Pancreas (tissue), 10 donors: ENCODE results near the gene GDPD5. TPM values are rescaled to one million over a fixed set of nuclear protein-coding genes. Genes with fewer than 3 reads are reported as not detected.

Source experiments
- ATAC-seq, 4 donors: fragments of 200-7000 bp; cut with Tn5 transposase; one replicate each; pipeline versions ENCODE4 v1.8.0 to v1.9.1; 2020; ENCODE audit warnings: mild to moderate bottlenecking in 4 of 4, moderate library complexity in 4 of 4
- DNase-seq, 6 donors: peaks; one replicate each; pipeline ENCODE4 v3.0.0-alpha.2; 2020
- FAIRE-seq: peaks from 2 replicates; lab custom pipeline; 2012; peaks lifted over from hg19 to GRCh38; lab: Jason Lieb, UNC
- H3K27ac ChIP-seq, 4 donors: fragments of 200-600 bp; sonication (generic); 1 replicate in 3 of 4; 2 replicates in 1 of 4; pipeline versions ENCODE4 v1.5.0 to v1.8.0; 2020
- H3K27me3 ChIP-seq, 4 donors: fragments of 200-600 bp; one replicate each; pipeline ENCODE4 v1.8.0; 2021
- H3K36me3 ChIP-seq, 3 donors: fragments of 200-600 bp; sonication (generic) in 1 of 3; one replicate each; pipeline versions ENCODE4 v1.5.0 to v1.8.0; 2020 to 2021
- H3K4me1 ChIP-seq, 3 donors: fragments of 200-600 bp; one replicate each; pipeline ENCODE4 v1.8.0; 2021
- H3K4me3 ChIP-seq, 4 donors: fragments of 200-600 bp; sonication (generic) in 2 of 4; one replicate each; pipeline versions ENCODE4 v1.5.0 to v1.8.0; 2020 to 2021
- H3K9me3 ChIP-seq, 4 donors: fragments of 200-600 bp; one replicate each; pipeline ENCODE4 v1.8.0; 2021
- WGBS, 2 donors: extraction: QIAGEN DNeasy Blood & Tissue Kit; methylation state at CpG; one replicate each; pipeline ENCODE4 v1.1.7; 2013; 5-methylcytosine and 5-hydroxymethylcytosine counted together
- intact Hi-C, 3 donors: fragments of 100-400 bp; cut with DNase I; formaldehyde crosslinking; loops; one replicate each; pipeline versions ENCODE4 v1.11.1 to v1.14.2; 2022
- polyA plus RNA-seq, 2 donors: library from polyadenylated mRNA; stranded (reverse); fragments of 200-250 nt; gene quantifications; one replicate each; pipeline ENCODE4 v1.2.3, GENCODE V29; 2013
- total RNA-seq, 6 donors: library from RNA; stranded (reverse); fragmentation: NEBNext Ultra II Directional in 4 of 6; extraction: Animal tissue kit (Norgen Biotek cat#: 25700) in 4 of 6; gene quantifications; one replicate each; pipeline versions ENCODE4 v1.2.1 to v1.2.4, GENCODE V29; 2021 to 2023
- TF ChIP-seq, protein P1 (sequence below), 4 donors: fragments of 200-600 bp; sonication (generic) in 3 of 4; IDR thresholded peaks; one replicate each; pipeline versions ENCODE4 v1.5.0 to v1.8.0; 2021; ENCODE audit warnings: antibody characterized with exemption in 4 of 4
- donor health status: healthy with polysubstance abuse.
- donor health status: DM: no; HTN: no; CAD: no; lungs with moderate emphysema.
- donor health status: DM: no; HTN: no; CAD: no.
- donor health status: control.
- donor health status: control.
- donor health status: Bipolar disorder and iron deficiency.
- donor health status: DM: yes; HTN: yes; CAD: no.
- donor health status: DM: no; HTN: no; CAD: no.
- donor health status: DM: no; HTN: no; CAD: no.
- donor health status: DM: yes; HTN: yes; CAD: no.

Gene GDPD5, protein sequence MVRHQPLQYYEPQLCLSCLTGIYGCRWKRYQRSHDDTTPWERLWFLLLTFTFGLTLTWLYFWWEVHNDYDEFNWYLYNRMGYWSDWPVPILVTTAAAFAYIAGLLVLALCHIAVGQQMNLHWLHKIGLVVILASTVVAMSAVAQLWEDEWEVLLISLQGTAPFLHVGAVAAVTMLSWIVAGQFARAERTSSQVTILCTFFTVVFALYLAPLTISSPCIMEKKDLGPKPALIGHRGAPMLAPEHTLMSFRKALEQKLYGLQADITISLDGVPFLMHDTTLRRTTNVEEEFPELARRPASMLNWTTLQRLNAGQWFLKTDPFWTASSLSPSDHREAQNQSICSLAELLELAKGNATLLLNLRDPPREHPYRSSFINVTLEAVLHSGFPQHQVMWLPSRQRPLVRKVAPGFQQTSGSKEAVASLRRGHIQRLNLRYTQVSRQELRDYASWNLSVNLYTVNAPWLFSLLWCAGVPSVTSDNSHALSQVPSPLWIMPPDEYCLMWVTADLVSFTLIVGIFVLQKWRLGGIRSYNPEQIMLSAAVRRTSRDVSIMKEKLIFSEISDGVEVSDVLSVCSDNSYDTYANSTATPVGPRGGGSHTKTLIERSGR
- total RNA-seq (10 to 100 TPM; 24.3 to 72.7 (median 31.8) TPM), polyA plus RNA-seq (10 to 100 TPM; 33.4 to 92.9 TPM)

GRCh38 chr11:75525433-75526191 lies at the start of gene GDPD5:
TSS of gene GDPD5 (minus strand) at chr11:75525941. CDS start at chr11:75477735, 48,206 bp downstream.
- FAIRE-seq (no peak), DNase-seq (peak; percentile 80 to 94 (median 86)), ATAC-seq (peak; percentile 83 to 93 (median 91))
- TF ChIP-seq, protein P1, sequence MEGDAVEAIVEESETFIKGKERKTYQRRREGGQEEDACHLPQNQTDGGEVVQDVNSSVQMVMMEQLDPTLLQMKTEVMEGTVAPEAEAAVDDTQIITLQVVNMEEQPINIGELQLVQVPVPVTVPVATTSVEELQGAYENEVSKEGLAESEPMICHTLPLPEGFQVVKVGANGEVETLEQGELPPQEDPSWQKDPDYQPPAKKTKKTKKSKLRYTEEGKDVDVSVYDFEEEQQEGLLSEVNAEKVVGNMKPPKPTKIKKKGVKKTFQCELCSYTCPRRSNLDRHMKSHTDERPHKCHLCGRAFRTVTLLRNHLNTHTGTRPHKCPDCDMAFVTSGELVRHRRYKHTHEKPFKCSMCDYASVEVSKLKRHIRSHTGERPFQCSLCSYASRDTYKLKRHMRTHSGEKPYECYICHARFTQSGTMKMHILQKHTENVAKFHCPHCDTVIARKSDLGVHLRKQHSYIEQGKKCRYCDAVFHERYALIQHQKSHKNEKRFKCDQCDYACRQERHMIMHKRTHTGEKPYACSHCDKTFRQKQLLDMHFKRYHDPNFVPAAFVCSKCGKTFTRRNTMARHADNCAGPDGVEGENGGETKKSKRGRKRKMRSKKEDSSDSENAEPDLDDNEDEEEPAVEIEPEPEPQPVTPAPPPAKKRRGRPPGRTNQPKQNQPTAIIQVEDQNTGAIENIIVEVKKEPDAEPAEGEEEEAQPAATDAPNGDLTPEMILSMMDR (IDR thresholded peaks at IDR 0.05) = peak; percentile 22 to 42 (median 32)
- peaks cover 0 to 15% (median 4%) of the 10 kb centered on the region in 3 donors for H3K4me1 ChIP-seq
- peak within 1 kb of the TSS; percentile 85 to 91 (median 88) for H3K4me3 ChIP-seq
- no peaks in the 10 kb centered on the region for H3K27me3 ChIP-seq
- H3K9me3 ChIP-seq = no peaks in the 10 kb centered on the region
- WGBS, 2 donors = 0 to 1% methylated on average over 48 to 99 of the region's 99 CpGs
- no peaks in the 10 kb centered on the region for H3K36me3 ChIP-seq
- intact Hi-C loops = no loop called here
- H3K27ac ChIP-seq = peak within 1 kb of the TSS in 2 of 4 donors; percentile 10 to 48

- Histone ChIP-seq H3K9me3 (no peaks in the 10 kb centered on the region), H3K27me3 (no peaks in the 10 kb centered on the region), H3K27ac (no peak overlapping the region), H3K36me3 (peaks cover 0 to 29% (median 11%) of the 10 kb centered on the region in 3 donors), H3K4me1 (no peaks in the 10 kb centered on the region), H3K4me3 (no peak overlapping the region)
- TF ChIP-seq, protein P1 (IDR thresholded peaks at IDR 0.05) = no peak
- intact Hi-C loops = no loop called here
- no peak for ATAC-seq
- WGBS, 2 donors = 62 to 69% methylated on average over 12 of the region's 12 CpGs
- no peak for FAIRE-seq
- no peak for DNase-seq
Measured at GRCh38 chr11:75574698-75575602, 49.2 kb upstream of the GDPD5 start.

- FAIRE-seq (no peak), ATAC-seq (no peak), DNase-seq (no peak)
- no peaks in the 10 kb centered on the region for H3K4me1 ChIP-seq
- H3K27ac ChIP-seq = no peak overlapping the region
- WGBS, 2 donors = 61 to 63% methylated on average over 8 of the region's 8 CpGs
- H3K4me3 ChIP-seq = no peak overlapping the region
- intact Hi-C loops = no loop called here
- peaks cover 0 to 50% (median 22%) of the 10 kb centered on the region in 3 donors for H3K36me3 ChIP-seq
- no peaks in the 10 kb centered on the region for H3K9me3 ChIP-seq
- TF ChIP-seq, protein P1 (IDR thresholded peaks at IDR 0.05) = no peak
- H3K27me3 ChIP-seq = no peaks in the 10 kb centered on the region
Measured at GRCh38 chr11:75572744-75573143, 47.0 kb upstream of the GDPD5 start.

- H3K4me1 ChIP-seq = no peaks in the 10 kb centered on the region
- no peak overlapping the region for H3K4me3 ChIP-seq
- intact Hi-C loops = no loop called here
- DNase-seq (peak in 1 of 6 donors; percentile 2), ATAC-seq (no peak), FAIRE-seq (no peak)
- no peak overlapping the region for H3K27ac ChIP-seq
- WGBS, 2 donors = 84 to 86% methylated on average over 14 of the region's 14 CpGs
- H3K36me3 ChIP-seq = peaks cover 0 to 61% (median 23%) of the 10 kb centered on the region in 3 donors
- no peaks in the 10 kb centered on the region for H3K27me3 ChIP-seq
- no peaks in the 10 kb centered on the region for H3K9me3 ChIP-seq
- TF ChIP-seq, protein P1 (IDR thresholded peaks at IDR 0.05) = no peak
Measured at GRCh38 chr11:75571625-75572024, 45.9 kb upstream of the GDPD5 start.
